K562 (cell line): ENCODE measurements around the gene MYL6B. TPM values are rescaled to one million over a fixed set of nuclear protein-coding genes. Genes with fewer than 3 reads are reported as not detected.
A peak's percentile ranks its signal among the peaks of the same experiment; 100 is the strongest.

Source experiments
- ARID1B ChIP-seq: fragments of 450-650 bp; IDR thresholded peaks from 2 replicates; pipeline ENCODE4 v1.6.1; 2016; ENCODE audit warnings: antibody characterized with exemption, mild to moderate bottlenecking, inconsistent platforms
- CBX3 ChIP-seq, 2 experiments: IDR thresholded peaks; 1 replicate in 1 of 2; 2 replicates in 1 of 2; pipeline ENCODE4 v1.6.1; 2012; ENCODE audit warnings: inconsistent platforms in 2 of 2, low read length in 2 of 2, borderline replicate concordance in 1 of 2, control low read depth in 1 of 2
- ILF3 ChIP-seq: fragments of 450-650 bp; IDR thresholded peaks from 2 replicates; pipeline ENCODE4 v1.6.1; 2018; ENCODE audit warnings: antibody characterized with exemption, mild to moderate bottlenecking, moderate library complexity, borderline replicate concordance
- MCM7 ChIP-seq, 2 experiments: fragments of 450-650 bp; IDR thresholded peaks; 2 replicates each; pipeline ENCODE4 v1.6.1; 2016 to 2018
- MEF2D ChIP-seq: conservative IDR thresholded peaks from 2 replicates; pipeline ENCODE4 v1.6.1; 2016; ENCODE audit warnings: low read depth, missing genetic modification characterization, missing compliant biosample characterization
- POU5F1 ChIP-seq: fragments of 150-350 bp; IDR thresholded peaks from 2 replicates; pipeline ENCODE4 v1.6.1; 2014; ENCODE audit warnings: borderline replicate concordance, low read length, low read depth, mild to moderate bottlenecking; ENCODE audit not compliant: partially characterized antibody
- PRDM10 ChIP-seq: fragments of 450-650 bp; IDR thresholded peaks from 2 replicates; pipeline ENCODE4 v1.6.1; 2018; ENCODE audit not compliant: partially characterized antibody
- SMAD3 ChIP-seq: fragments of 450-650 bp; formaldehyde crosslinking; conservative IDR thresholded peaks from 2 replicates; pipeline ENCODE4 v1.4.0; 2020; ENCODE audit warnings: mild to moderate bottlenecking
- SMAD4 ChIP-seq: fragments of 250-450 bp; sonication (Bioruptor Pico); conservative IDR thresholded peaks from 2 replicates; pipeline ENCODE4 v1.8.0; 2021; ENCODE audit warnings: inconsistent platforms, mild to moderate bottlenecking, moderate library complexity
- SMARCB1 ChIP-seq: IDR thresholded peaks from 2 replicates; pipeline ENCODE4 v1.6.1; 2011; ENCODE audit warnings: improper control_type of control experiment, low read depth; ENCODE audit not compliant: insufficient read length
- SRSF3 ChIP-seq: fragments of 200-400 bp; formaldehyde crosslinking; IDR thresholded peaks from 2 replicates; pipeline ENCODE4 v1.6.1; 2016; ENCODE audit warnings: mild to moderate bottlenecking, low read length, moderate library complexity; ENCODE audit not compliant: insufficient read depth
- TBL1XR1 ChIP-seq, 2 experiments: IDR thresholded peaks; 2 replicates each; pipeline ENCODE4 v1.6.1; 2012; ENCODE audit warnings: improper control_type of control experiment in 2 of 2, low read length in 2 of 2, mild to moderate bottlenecking in 1 of 2
- TEAD1 ChIP-seq, 2 experiments: fragments of 450-650 bp in 1 of 2; sonication (generic) in 1 of 2; formaldehyde crosslinking; IDR thresholded peaks; 2 replicates each; pipeline versions ENCODE4 v1.4.0 to v1.8.0; 2020 to 2022; ENCODE audit warnings: mild to moderate bottlenecking in 2 of 2, missing genetic modification reagents in 1 of 2
- TGIF2 ChIP-seq: sonication (generic); formaldehyde crosslinking; IDR thresholded peaks from 2 replicates; pipeline ENCODE4 v1.8.1; 2022; ENCODE audit warnings: mild to moderate bottlenecking, missing genetic modification reagents, moderate library complexity
- ZNF347 ChIP-seq: fragments of 450-650 bp; formaldehyde crosslinking; IDR thresholded peaks from 2 replicates; pipeline ENCODE4 v1.4.0; 2020; ENCODE audit warnings: low read depth, mild to moderate bottlenecking, moderate library complexity
- ZNF699 ChIP-seq: fragments of 250-450 bp; sonication (Bioruptor Pico); IDR thresholded peaks from 2 replicates; pipeline ENCODE4 v1.8.0; 2021; ENCODE audit warnings: mild to moderate bottlenecking, moderate library complexity; ENCODE audit not compliant: insufficient replicate concordance
- polyA plus RNA-seq, 8 experiments: library from polyadenylated mRNA; depleted of rRNA in 4 of 8; stranded (reverse) in 5 of 8; unstranded in 3 of 8; fragments of >200 nt; fragmentation: Nextera tagmentation in 2 of 8; fragmentation: Illumina TruSeq in 1 of 8; extraction: Ambion mirVana in 2 of 8; extraction: Trizol in 1 of 8; gene quantifications; 2 replicates each; pipeline versions ENCODE4 v1.2.1 to v1.2.3, GENCODE V29; 2011 to 2014; ENCODE audit warnings: inconsistent platforms in 1 of 8, missing spikeins in 1 of 8
- total RNA-seq, 7 experiments: library from RNA; depleted of rRNA in 6 of 7; stranded (reverse); fragments of >200 nt in 6 of 7; fragmentation: Illumina TruSeq in 2 of 7; extraction: Trizol in 2 of 7; gene quantifications; 2 replicates each; pipeline versions ENCODE4 v1.2.1 to v1.2.3, GENCODE V29; 2011 to 2021; ENCODE audit warnings: low replicate concordance in 1 of 7
- TF ChIP-seq, protein P1 (sequence below): sonication (generic); formaldehyde crosslinking; IDR thresholded peaks from 2 replicates; pipeline ENCODE4 v1.9.0; 2022; ENCODE audit warnings: mild to moderate bottlenecking, missing genetic modification reagents
- TF ChIP-seq, protein P2 (sequence below): fragments of 250-450 bp; sonication (Bioruptor Pico); IDR thresholded peaks from 2 replicates; pipeline ENCODE4 v1.4.0; 2020; ENCODE audit warnings: mild to moderate bottlenecking, moderate library complexity
- TF ChIP-seq, protein P3 (sequence below): IDR thresholded peaks from 3 replicates; pipeline ENCODE4 v1.6.1; 2011; ENCODE audit warnings: borderline replicate concordance, mild to moderate bottlenecking; ENCODE audit not compliant: insufficient read length, insufficient read depth

The MYL6B gene
- total and polyA plus RNA-seq, 9 of the 15 experiments (the other 6 are each of a cell fraction or from before 2014, with no cell fraction given) = 42.8 to 77.3 (median 68.6) TPM

DNA sequence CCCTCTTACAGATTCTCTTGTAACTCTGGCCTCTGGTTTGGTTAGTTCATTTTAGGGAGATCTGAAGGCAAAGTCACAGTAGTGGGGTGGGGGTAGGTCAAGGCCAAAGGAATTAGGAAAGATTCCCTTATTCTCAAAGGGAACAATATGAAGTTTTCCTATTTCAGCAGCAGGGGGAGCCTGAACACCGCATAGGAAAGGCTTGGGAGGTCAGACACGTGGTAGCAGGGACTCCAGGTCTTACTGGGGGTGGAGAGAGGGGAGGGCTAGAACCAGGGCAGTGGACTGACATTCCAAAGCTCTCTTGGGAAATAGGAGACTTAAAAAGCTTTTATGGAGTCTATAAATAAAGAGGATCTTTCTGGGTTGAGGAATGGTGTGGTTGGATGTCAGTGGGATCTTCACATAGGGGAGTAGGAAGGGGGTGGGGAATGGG lies 33.0 kb upstream of the MYL6B start (continued):
- TF ChIP-seq SMAD3 (CRISPR knock-in tag) = no peak
- TF ChIP-seq TGIF2 (CRISPR knock-in tag) = no peak
- TF ChIP-seq CBX3 (IDR thresholded peaks at IDR 0.05; ENCODE audit: borderline replicate concordance in 1 of 2, low read length in 2 of 2) = no peak
- peak; percentile 47 for TF ChIP-seq PRDM10
- no peak for TF ChIP-seq TEAD1 (CRISPR knock-in tag; IDR thresholded peaks at IDR 0.05)
- TF ChIP-seq SRSF3 = no peak
- peak in 1 of 2 experiments; percentile 37; a peak in 1 of 4 replicates for TF ChIP-seq TBL1XR1 (IDR thresholded peaks at IDR 0.05; ENCODE audit: low read length in 2 of 2)
- TF ChIP-seq, protein P1, sequence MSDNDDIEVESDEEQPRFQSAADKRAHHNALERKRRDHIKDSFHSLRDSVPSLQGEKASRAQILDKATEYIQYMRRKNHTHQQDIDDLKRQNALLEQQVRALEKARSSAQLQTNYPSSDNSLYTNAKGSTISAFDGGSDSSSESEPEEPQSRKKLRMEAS (CRISPR knock-in tag) = peak; percentile 84
- no peak for TF ChIP-seq SMAD4
- TF ChIP-seq ILF3 = no peak
- TF ChIP-seq SMARCB1 = no peak
- TF ChIP-seq, protein P2, sequence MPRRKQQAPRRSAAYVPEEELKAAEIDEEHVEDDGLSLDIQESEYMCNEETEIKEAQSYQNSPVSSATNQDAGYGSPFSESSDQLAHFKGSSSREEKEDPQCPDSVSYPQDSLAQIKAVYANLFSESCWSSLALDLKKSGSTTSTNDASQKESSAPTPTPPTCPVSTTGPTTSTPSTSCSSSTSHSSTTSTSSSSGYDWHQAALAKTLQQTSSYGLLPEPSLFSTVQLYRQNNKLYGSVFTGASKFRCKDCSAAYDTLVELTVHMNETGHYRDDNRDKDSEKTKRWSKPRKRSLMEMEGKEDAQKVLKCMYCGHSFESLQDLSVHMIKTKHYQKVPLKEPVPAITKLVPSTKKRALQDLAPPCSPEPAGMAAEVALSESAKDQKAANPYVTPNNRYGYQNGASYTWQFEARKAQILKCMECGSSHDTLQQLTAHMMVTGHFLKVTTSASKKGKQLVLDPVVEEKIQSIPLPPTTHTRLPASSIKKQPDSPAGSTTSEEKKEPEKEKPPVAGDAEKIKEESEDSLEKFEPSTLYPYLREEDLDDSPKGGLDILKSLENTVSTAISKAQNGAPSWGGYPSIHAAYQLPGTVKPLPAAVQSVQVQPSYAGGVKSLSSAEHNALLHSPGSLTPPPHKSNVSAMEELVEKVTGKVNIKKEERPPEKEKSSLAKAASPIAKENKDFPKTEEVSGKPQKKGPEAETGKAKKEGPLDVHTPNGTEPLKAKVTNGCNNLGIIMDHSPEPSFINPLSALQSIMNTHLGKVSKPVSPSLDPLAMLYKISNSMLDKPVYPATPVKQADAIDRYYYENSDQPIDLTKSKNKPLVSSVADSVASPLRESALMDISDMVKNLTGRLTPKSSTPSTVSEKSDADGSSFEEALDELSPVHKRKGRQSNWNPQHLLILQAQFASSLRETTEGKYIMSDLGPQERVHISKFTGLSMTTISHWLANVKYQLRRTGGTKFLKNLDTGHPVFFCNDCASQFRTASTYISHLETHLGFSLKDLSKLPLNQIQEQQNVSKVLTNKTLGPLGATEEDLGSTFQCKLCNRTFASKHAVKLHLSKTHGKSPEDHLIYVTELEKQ (CRISPR knock-in tag) = no peak
- TF ChIP-seq POU5F1 = no peak
- TF ChIP-seq ARID1B = no peak; the same call in 1 of the 2 replicates
- TF ChIP-seq MEF2D (tag) = no peak
- TF ChIP-seq ZNF699 (CRISPR knock-in tag) = no peak
- TF ChIP-seq, protein P3, sequence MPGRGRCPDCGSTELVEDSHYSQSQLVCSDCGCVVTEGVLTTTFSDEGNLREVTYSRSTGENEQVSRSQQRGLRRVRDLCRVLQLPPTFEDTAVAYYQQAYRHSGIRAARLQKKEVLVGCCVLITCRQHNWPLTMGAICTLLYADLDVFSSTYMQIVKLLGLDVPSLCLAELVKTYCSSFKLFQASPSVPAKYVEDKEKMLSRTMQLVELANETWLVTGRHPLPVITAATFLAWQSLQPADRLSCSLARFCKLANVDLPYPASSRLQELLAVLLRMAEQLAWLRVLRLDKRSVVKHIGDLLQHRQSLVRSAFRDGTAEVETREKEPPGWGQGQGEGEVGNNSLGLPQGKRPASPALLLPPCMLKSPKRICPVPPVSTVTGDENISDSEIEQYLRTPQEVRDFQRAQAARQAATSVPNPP = no peak
- TF ChIP-seq ZNF347 (CRISPR knock-in tag) = no peak
- no peak for TF ChIP-seq MCM7 (IDR thresholded peaks at IDR 0.05)
